A549 (cell line): Measurements from ENCODE around the gene FOXRED2. TPM values are rescaled to one million over a fixed set of nuclear protein-coding genes. Genes with fewer than 3 reads are reported as not detected.

Experiments
- ATAC-seq, 2 experiments: fragments of 200-7000 bp in 1 of 2; fragments of >200 bp in 1 of 2; cut with Nextera tagmentation in 1 of 2; cut with Tn5 transposase in 1 of 2; 3 replicates each; pipeline versions ENCODE4 v1.8.0 to v1.9.1; 2018 to 2020; ENCODE audit warnings: mild to moderate bottlenecking in 1 of 2, moderate library complexity in 1 of 2
- CTCF ChIA-PET: fragments of 300-600 bp; sonication (Branson Sonifier 250); formaldehyde crosslinking; extraction: SDS; loops from one replicate; lab custom pipeline; 2021; ENCODE audit warnings: antibody characterized with exemption, inconsistent platforms; lab: Yijun Ruan, JAX
- POLR2A ChIA-PET: fragments of 350-600 bp; formaldehyde crosslinking; extraction: SDS; loops from one replicate; lab custom pipeline; 2021; ENCODE audit warnings: antibody characterized with exemption, inconsistent platforms; lab: Yijun Ruan, JAX
- DNase-seq, 2 experiments: peaks; one replicate each; pipeline versions ENCODE4 v3.0.0 to v3.0.0-alpha.2; 2011 to 2016; ENCODE audit warnings: low read depth in 1 of 2, low spot score in 1 of 2
- FAIRE-seq: peaks from 2 replicates; lab custom pipeline; 2011; peaks lifted over from hg19 to GRCh38; lab: Jason Lieb, UNC
- H3K27ac ChIP-seq, 2 experiments: fragments of >200 bp; sonication (Bioruptor Twin); formaldehyde crosslinking; 3 replicates each; pipeline ENCODE4 v1.5.1; 2016 to 2017
- H3K4me1 ChIP-seq: fragments of >200 bp; sonication (Bioruptor Twin); formaldehyde crosslinking; 3 replicates; pipeline ENCODE4 v1.6.1; 2016
- H3K4me2 ChIP-seq: fragments of >200 bp; sonication (Bioruptor Twin); formaldehyde crosslinking; 3 replicates; pipeline ENCODE4 v1.6.1; 2016
- H3K4me3 ChIP-seq: fragments of >200 bp; sonication (Bioruptor Twin); formaldehyde crosslinking; 3 replicates; pipeline ENCODE4 v1.5.1; 2016
- H3K9me3 ChIP-seq: fragments of >200 bp; sonication (Bioruptor Twin); formaldehyde crosslinking; 3 replicates; pipeline ENCODE4 v1.6.1; 2016
- BCL3 ChIP-seq: fragments of >200 bp; sonication (Bioruptor Twin); formaldehyde crosslinking; IDR thresholded peaks from 3 replicates; pipeline ENCODE4 v1.6.1; 2016
- BHLHE40 ChIP-seq: IDR thresholded peaks from 2 replicates; pipeline ENCODE4 v1.6.1; 2012; ENCODE audit warnings: low read depth, low read length, inconsistent platforms
- CEBPB ChIP-seq, 2 experiments: fragments of >200 bp in 1 of 2; sonication (Bioruptor Twin) in 1 of 2; formaldehyde crosslinking in 1 of 2; IDR thresholded peaks; 2 replicates each; pipeline ENCODE4 v1.6.1; 2012 to 2016
- EHMT2 ChIP-seq: fragments of 200-600 bp; sonication (generic); IDR thresholded peaks from 2 replicates; pipeline ENCODE4 v1.6.1; 2016; ENCODE audit warnings: antibody characterized with exemption, low read depth, mild to moderate bottlenecking, moderate library complexity
- GATA3 ChIP-seq: IDR thresholded peaks from 2 replicates; pipeline ENCODE4 v1.6.1; 2012; ENCODE audit warnings: borderline replicate concordance
- HEYL ChIP-seq: fragments of 250-450 bp; sonication (Bioruptor Pico); IDR thresholded peaks from 2 replicates; pipeline ENCODE4 v1.8.0; 2021; ENCODE audit warnings: mild to moderate bottlenecking, moderate library complexity
- KDM5A ChIP-seq: fragments of 200-600 bp; sonication (generic); IDR thresholded peaks from 2 replicates; pipeline ENCODE4 v1.6.1; 2016; ENCODE audit warnings: antibody characterized with exemption, mild to moderate bottlenecking
- MAFK ChIP-seq: fragments of 450-650 bp; IDR thresholded peaks from 2 replicates; pipeline ENCODE4 v1.6.1; 2014; ENCODE audit not compliant: partially characterized antibody
- MAZ ChIP-seq: fragments of 150-350 bp; IDR thresholded peaks from 2 replicates; pipeline ENCODE4 v1.6.1; 2014; ENCODE audit warnings: antibody characterized with exemption, low read depth, low read length, borderline replicate concordance
- MYC ChIP-seq: IDR thresholded peaks from 2 replicates; pipeline ENCODE4 v1.6.1; 2012; ENCODE audit warnings: mild to moderate bottlenecking, inconsistent platforms, low read length, improper control_type of control experiment, borderline replicate concordance
- NFE2L2 ChIP-seq: fragments of 150-350 bp; conservative IDR thresholded peaks from 2 replicates; pipeline ENCODE4 v1.6.1; 2014; ENCODE audit warnings: low read length
- PBX3 ChIP-seq: IDR thresholded peaks from 2 replicates; pipeline ENCODE4 v1.6.1; 2012
- POLR2AphosphoS2 ChIP-seq: conservative IDR thresholded peaks from 2 replicates; pipeline ENCODE4 v1.6.1; 2012; ENCODE audit warnings: low read length, improper control_type of control experiment, inconsistent platforms
- RAD21 ChIP-seq, 2 experiments: fragments of >200 bp in 1 of 2; sonication (Bioruptor Twin) in 1 of 2; formaldehyde crosslinking in 1 of 2; IDR thresholded peaks in 1 of 2; conservative IDR thresholded peaks in 1 of 2; 2 replicates in 1 of 2; 3 replicates in 1 of 2; pipeline ENCODE4 v1.6.1; 2012 to 2018; ENCODE audit warnings: inconsistent platforms in 1 of 2
- RCOR1 ChIP-seq: fragments of 150-350 bp; IDR thresholded peaks from 2 replicates; pipeline ENCODE4 v1.6.1; 2014; ENCODE audit warnings: antibody characterized with exemption, low read length, low read depth
- TFCP2L1 ChIP-seq: fragments of 250-450 bp; sonication (Bioruptor Pico); IDR thresholded peaks from 2 replicates; pipeline ENCODE4 v1.5.0; 2021; ENCODE audit warnings: mild to moderate bottlenecking
- TP53 ChIP-seq: fragments of 250-450 bp; sonication (Bioruptor Pico); IDR thresholded peaks from 2 replicates; pipeline ENCODE4 v1.5.0; 2021; ENCODE audit warnings: mild to moderate bottlenecking, moderate library complexity
- USF2 ChIP-seq: fragments of 450-650 bp; IDR thresholded peaks from 2 replicates; pipeline ENCODE4 v1.6.1; 2014; ENCODE audit warnings: antibody characterized with exemption
- ZFP36 ChIP-seq: fragments of 450-650 bp; IDR thresholded peaks from 2 replicates; pipeline ENCODE4 v1.6.1; 2014; ENCODE audit warnings: borderline replicate concordance; ENCODE audit not compliant: partially characterized antibody
- ZSCAN20 ChIP-seq: fragments of 250-450 bp; sonication (Bioruptor Pico); IDR thresholded peaks from 2 replicates; pipeline ENCODE4 v1.8.0; 2022; ENCODE audit warnings: mild to moderate bottlenecking, moderate library complexity
- WGBS: methylation state at CpG from one replicate; pipeline ENCODE4 v1.1.6; 2017; ENCODE audit errors: missing lambda C conversion rate; 5-methylcytosine and 5-hydroxymethylcytosine counted together
- polyA plus RNA-seq, 4 experiments: library from polyadenylated mRNA; depleted of rRNA in 3 of 4; stranded (reverse); fragments of >200 nt; fragmentation: RNase III in 1 of 4; extraction: RNeasy Plus Mini Kit Qiagen cat#74134 plus additional on column Dnase treatment in 1 of 4; gene quantifications; 2 replicates in 3 of 4; 3 replicates in 1 of 4; pipeline ENCODE4 v1.2.3, GENCODE V29; 2011 to 2017
- TF ChIP-seq, protein P1 (sequence below): fragments of 250-450 bp; sonication (Bioruptor Pico); IDR thresholded peaks from 2 replicates; pipeline ENCODE4 v1.5.0; 2021; ENCODE audit warnings: mild to moderate bottlenecking, moderate library complexity, borderline replicate concordance
- TF ChIP-seq, protein P2 (sequence below): IDR thresholded peaks from 2 replicates; pipeline ENCODE4 v1.6.1; 2012; ENCODE audit warnings: low read depth, borderline replicate concordance
- TF ChIP-seq, protein P3 (sequence below): IDR thresholded peaks from 2 replicates; pipeline ENCODE4 v1.6.1; 2012

Gene FOXRED2
- polyA plus RNA-seq, 2 of the 4 experiments (the other 2 are of a cell fraction) = 5.7 to 12.3 TPM

DNA sequence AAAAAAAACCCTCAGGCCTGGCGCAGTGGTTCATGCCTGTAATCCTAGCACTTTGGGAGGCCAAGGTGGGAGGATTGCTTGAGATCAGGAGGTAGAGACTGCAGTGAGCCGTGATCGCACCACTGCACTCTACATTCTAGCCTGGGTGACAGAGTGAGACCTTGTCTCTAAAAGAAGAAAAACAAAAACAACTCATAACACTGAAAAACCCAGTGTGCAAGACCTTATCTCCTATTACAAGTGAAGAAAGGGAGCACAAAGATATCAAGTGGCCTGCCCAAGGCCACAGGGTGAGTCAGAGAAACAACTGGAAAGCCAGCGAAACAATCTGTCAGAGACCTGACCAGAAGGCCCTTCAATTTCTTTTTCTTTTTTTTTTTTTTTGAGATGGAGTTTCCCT, 27.9 kb downstream of the FOXRED2 start:
- ATAC-seq = no peak
- no peak overlapping the region for H3K4me3 ChIP-seq
- FAIRE-seq = no peak
- H3K9me3 ChIP-seq = no peaks in the 10 kb centered on the region
- TF ChIP-seq EHMT2 (no peak), KDM5A (no peak), MAFK (no peak), POLR2AphosphoS2 (no peak), TP53 (CRISPR knock-in tag) (no peak), MAZ (no peak), RAD21 (conservative IDR thresholded peaks at IDR 0.05 in 1 of 2, IDR thresholded peaks at IDR 0.05 in 1 of 2) (no peak), CEBPB (IDR thresholded peaks at IDR 0.05) (no peak), BCL3 (no peak), BHLHE40 (no peak), HEYL (CRISPR knock-in tag) (no peak), RCOR1 (no peak), ZSCAN20 (CRISPR knock-in tag) (no peak), GATA3 (no peak), ZFP36 (no peak), PBX3 (no peak)
- TF ChIP-seq, protein P1, sequence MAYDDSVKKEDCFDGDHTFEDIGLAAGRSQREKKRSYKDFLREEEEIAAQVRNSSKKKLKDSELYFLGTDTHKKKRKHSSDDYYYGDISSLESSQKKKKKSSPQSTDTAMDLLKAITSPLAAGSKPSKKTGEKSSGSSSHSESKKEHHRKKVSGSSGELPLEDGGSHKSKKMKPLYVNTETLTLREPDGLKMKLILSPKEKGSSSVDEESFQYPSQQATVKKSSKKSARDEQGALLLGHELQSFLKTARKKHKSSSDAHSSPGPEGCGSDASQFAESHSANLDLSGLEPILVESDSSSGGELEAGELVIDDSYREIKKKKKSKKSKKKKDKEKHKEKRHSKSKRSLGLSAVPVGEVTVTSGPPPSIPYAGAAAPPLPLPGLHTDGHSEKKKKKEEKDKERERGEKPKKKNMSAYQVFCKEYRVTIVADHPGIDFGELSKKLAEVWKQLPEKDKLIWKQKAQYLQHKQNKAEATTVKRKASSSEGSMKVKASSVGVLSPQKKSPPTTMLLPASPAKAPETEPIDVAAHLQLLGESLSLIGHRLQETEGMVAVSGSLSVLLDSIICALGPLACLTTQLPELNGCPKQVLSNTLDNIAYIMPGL (CRISPR knock-in tag) = no peak
- TF ChIP-seq, protein P2, sequence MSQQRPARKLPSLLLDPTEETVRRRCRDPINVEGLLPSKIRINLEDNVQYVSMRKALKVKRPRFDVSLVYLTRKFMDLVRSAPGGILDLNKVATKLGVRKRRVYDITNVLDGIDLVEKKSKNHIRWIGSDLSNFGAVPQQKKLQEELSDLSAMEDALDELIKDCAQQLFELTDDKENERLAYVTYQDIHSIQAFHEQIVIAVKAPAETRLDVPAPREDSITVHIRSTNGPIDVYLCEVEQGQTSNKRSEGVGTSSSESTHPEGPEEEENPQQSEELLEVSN = no peak
- TF ChIP-seq, protein P3, sequence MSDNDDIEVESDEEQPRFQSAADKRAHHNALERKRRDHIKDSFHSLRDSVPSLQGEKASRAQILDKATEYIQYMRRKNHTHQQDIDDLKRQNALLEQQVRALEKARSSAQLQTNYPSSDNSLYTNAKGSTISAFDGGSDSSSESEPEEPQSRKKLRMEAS = no peak
- no peak overlapping the region for H3K4me2 ChIP-seq
- no peak for DNase-seq
- 95% methylated on average over 4 of the region's 4 CpGs for WGBS
- H3K27ac ChIP-seq = no peak overlapping the region
- POLR2A ChIA-PET = no interaction called here
- H3K4me1 ChIP-seq = peaks cover 6% of the 10 kb centered on the region; the same call in 1 of the 3 replicates
- CTCF ChIA-PET = interaction anchor here (0.9 kb wide), 1 partner anchor 9 kb away, joined by 5 read pairs; no protein-coding TSS in a partner anchor

GRCh38 chr22:36475341-36475740, 31.5 kb downstream of the FOXRED2 start:
- no peak overlapping the region for H3K4me3 ChIP-seq
- TF ChIP-seq POLR2AphosphoS2 = no peak
- TF ChIP-seq CEBPB (IDR thresholded peaks at IDR 0.05) = no peak
- no peak for TF ChIP-seq TFCP2L1 (CRISPR knock-in tag)
- TF ChIP-seq RCOR1 = no peak
- TF ChIP-seq USF2 = no peak
- no peak for TF ChIP-seq NFE2L2
- no peak for TF ChIP-seq MYC
- no peak for TF ChIP-seq TP53 (CRISPR knock-in tag)
- no peak for TF ChIP-seq MAZ
- ChIA-PET POLR2A (no interaction called here), CTCF (interaction anchor here (1.0 to 2.2 kb wide), 4 partner anchors 8 to 174 kb away, joined by 4 to 11 read pairs (median 5); no protein-coding TSS in a partner anchor)
- H3K9me3 ChIP-seq = no peaks in the 10 kb centered on the region
- FAIRE-seq (no peak), ATAC-seq (no peak), DNase-seq (no peak)
- 91% methylated on average over 6 of the region's 6 CpGs for WGBS
- no peak overlapping the region for H3K4me2 ChIP-seq
- peaks cover 7% of the 10 kb centered on the region; the same call in 1 of the 3 replicates for H3K4me1 ChIP-seq
- no peak overlapping the region for H3K27ac ChIP-seq
